ENCODE measurements around the gene ARHGAP6.

ARHGAP6 gene

DNA sequence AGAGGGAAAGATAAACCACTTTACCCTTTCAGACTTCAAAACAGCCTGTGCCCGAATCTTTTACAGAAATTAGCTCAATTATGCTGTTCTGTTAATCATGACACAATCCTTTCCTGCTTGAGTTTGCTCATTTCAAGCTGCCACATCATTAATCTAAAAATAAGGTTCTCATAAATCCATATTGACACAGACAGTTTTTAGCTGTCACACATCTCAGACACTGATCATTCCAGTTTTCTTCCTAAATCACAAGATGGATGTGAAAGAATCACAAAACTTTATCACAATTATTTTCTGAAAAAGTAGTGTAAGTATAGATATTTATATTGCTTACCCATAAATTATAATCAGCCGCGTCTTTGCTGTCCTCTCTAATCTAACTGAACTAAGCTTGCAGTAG is 400.4 kb downstream of the ARHGAP6 start:
- TF ChIP-seq CEBPB (IDR thresholded peaks at IDR 0.05): no peak
- TF ChIP-seq MAX (IDR thresholded peaks at IDR 0.05): no peak
- no peak for TF ChIP-seq NFIC (IDR thresholded peaks at IDR 0.05)
- TF ChIP-seq FOXM1 (IDR thresholded peaks at IDR 0.05; ENCODE audit: borderline replicate concordance, low read depth): no peak
- TF ChIP-seq CREB1 (IDR thresholded peaks at IDR 0.05; ENCODE audit: low read depth): no peak
- TF ChIP-seq EP300 (IDR thresholded peaks at IDR 0.05; ENCODE audit: borderline replicate concordance): no peak
- TF ChIP-seq EGR1 (IDR thresholded peaks at IDR 0.05): no peak
- no peak for TF ChIP-seq RAD21 (IDR thresholded peaks at IDR 0.05; ENCODE audit: low read depth)
- no peak for TF ChIP-seq TEAD4 (IDR thresholded peaks at IDR 0.05)
- no peak for TF ChIP-seq ZBTB7A (IDR thresholded peaks at IDR 0.05; ENCODE audit: low read depth)
- TF ChIP-seq YY1 (IDR thresholded peaks at IDR 0.05; ENCODE audit: low read depth): no peak
- TF ChIP-seq TCF12 (IDR thresholded peaks at IDR 0.05; ENCODE audit: low read depth): no peak
- TF ChIP-seq REST (IDR thresholded peaks at IDR 0.05; ENCODE audit: low read depth): no peak
- TF ChIP-seq TAF1 (IDR thresholded peaks at IDR 0.05; ENCODE audit: low read depth): no peak

DNA sequence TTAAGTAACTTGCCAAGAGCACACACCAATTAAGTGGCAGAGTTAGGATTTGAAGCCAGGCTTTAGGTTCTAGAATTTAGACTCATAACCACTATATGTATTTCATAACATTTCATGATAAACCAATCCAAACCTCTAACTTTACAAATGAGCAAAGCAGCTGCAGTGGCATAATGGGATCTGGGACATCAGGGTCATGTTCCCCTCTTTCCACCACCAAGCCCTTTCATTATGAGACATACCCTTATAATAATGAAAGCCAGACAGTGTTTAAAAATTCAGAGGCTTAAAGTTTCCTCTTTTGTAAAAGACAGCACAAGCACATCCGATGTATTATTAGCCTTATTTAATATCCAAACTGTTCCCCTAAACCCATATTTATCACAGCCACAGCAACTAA is 400.8 kb downstream of the ARHGAP6 start:
- TF ChIP-seq TAF1 (IDR thresholded peaks at IDR 0.05; ENCODE audit: low read depth) (no peak), REST (IDR thresholded peaks at IDR 0.05; ENCODE audit: low read depth) (no peak), NFIC (IDR thresholded peaks at IDR 0.05) (no peak)

DNA sequence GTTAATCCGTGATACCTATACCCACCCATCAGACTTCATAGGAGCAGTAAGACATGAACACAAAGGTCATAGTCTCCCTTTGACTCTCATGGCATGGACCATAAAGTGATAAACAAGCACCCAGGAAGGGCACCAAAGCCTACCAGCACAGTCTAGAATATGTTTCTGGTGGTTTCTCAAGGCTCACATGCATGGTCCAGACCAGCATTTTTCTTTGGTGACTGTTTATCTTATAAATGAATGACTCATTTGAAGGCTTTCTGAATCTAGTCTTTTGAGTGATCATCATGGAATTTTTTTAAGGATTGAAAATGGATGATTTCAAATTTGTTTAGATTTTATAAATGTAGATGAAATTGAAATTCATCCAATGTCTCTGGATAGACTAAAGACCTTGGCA is 404.5 kb downstream of the ARHGAP6 start:
- no peak for TF ChIP-seq CEBPB (IDR thresholded peaks at IDR 0.05)
- TF ChIP-seq TEAD4 (IDR thresholded peaks at IDR 0.05): no peak
- no peak for TF ChIP-seq REST (IDR thresholded peaks at IDR 0.05; ENCODE audit: low read depth)
- no peak for TF ChIP-seq NFIC (IDR thresholded peaks at IDR 0.05)
- TF ChIP-seq TCF12 (IDR thresholded peaks at IDR 0.05; ENCODE audit: low read depth): no peak
- no peak for TF ChIP-seq RAD21 (IDR thresholded peaks at IDR 0.05; ENCODE audit: low read depth)
- TF ChIP-seq, protein P1, sequence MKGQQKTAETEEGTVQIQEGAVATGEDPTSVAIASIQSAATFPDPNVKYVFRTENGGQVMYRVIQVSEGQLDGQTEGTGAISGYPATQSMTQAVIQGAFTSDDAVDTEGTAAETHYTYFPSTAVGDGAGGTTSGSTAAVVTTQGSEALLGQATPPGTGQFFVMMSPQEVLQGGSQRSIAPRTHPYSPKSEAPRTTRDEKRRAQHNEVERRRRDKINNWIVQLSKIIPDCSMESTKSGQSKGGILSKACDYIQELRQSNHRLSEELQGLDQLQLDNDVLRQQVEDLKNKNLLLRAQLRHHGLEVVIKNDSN (IDR thresholded peaks at IDR 0.05): no peak
- no peak for TF ChIP-seq CREB1 (IDR thresholded peaks at IDR 0.05; ENCODE audit: low read depth)
- TF ChIP-seq ZBTB7A (IDR thresholded peaks at IDR 0.05; ENCODE audit: low read depth): no peak
- TF ChIP-seq YY1 (IDR thresholded peaks at IDR 0.05; ENCODE audit: low read depth): no peak
- no peak for TF ChIP-seq TAF1 (IDR thresholded peaks at IDR 0.05; ENCODE audit: low read depth)

GRCh38 chrX:11259437-11259836 is 406.3 kb downstream of the ARHGAP6 start:
- no peak for TF ChIP-seq EP300 (IDR thresholded peaks at IDR 0.05; ENCODE audit: borderline replicate concordance)
- no peak for TF ChIP-seq TEAD4 (IDR thresholded peaks at IDR 0.05)
- TF ChIP-seq EGR1 (IDR thresholded peaks at IDR 0.05): no peak
- no peak for TF ChIP-seq FOXM1 (IDR thresholded peaks at IDR 0.05; ENCODE audit: borderline replicate concordance, low read depth)
- TF ChIP-seq RAD21 (IDR thresholded peaks at IDR 0.05; ENCODE audit: low read depth): no peak
- TF ChIP-seq, protein P1 (IDR thresholded peaks at IDR 0.05): no peak
- no peak for TF ChIP-seq MAX (IDR thresholded peaks at IDR 0.05)
- no peak for TF ChIP-seq NFIC (IDR thresholded peaks at IDR 0.05)
- TF ChIP-seq ZBTB7A (IDR thresholded peaks at IDR 0.05; ENCODE audit: low read depth): no peak
- TF ChIP-seq CEBPB (IDR thresholded peaks at IDR 0.05): no peak
- no peak for TF ChIP-seq CREB1 (IDR thresholded peaks at IDR 0.05; ENCODE audit: low read depth)
- TF ChIP-seq REST (IDR thresholded peaks at IDR 0.05; ENCODE audit: low read depth): no peak
- TF ChIP-seq TAF1 (IDR thresholded peaks at IDR 0.05; ENCODE audit: low read depth): no peak
- no peak for TF ChIP-seq YY1 (IDR thresholded peaks at IDR 0.05; ENCODE audit: low read depth)
- TF ChIP-seq TCF12 (IDR thresholded peaks at IDR 0.05; ENCODE audit: low read depth): no peak
